GM23338 (cell line): ENCODE data around the gene RPLP2. TPM values are rescaled to one million over a fixed set of nuclear protein-coding genes. Genes with fewer than 3 reads are reported as not detected.

ENCODE experiments used
- ATAC-seq: fragments of 200-7000 bp; cut with Tn5 transposase; 3 replicates; pipeline ENCODE4 v1.9.1; 2020
- DNase-seq: peaks from one replicate; pipeline ENCODE4 v3.0.0-alpha.2; 2015; ENCODE audit warnings: low spot score
- H2AFZ ChIP-seq: fragments of 200-600 bp; sonication (generic); 2 replicates; pipeline ENCODE4 v1.8.0; 2016; ENCODE audit warnings: antibody characterized with exemption, mild to moderate bottlenecking, moderate library complexity
- H3F3A ChIP-seq: fragments of 200-600 bp; sonication (generic); replicated peaks from 2 replicates; pipeline ENCODE4 v1.8.0; 2017; ENCODE audit warnings: antibody characterized with exemption, mixed run types, low read depth
- H3K27ac ChIP-seq: fragments of 200-600 bp; sonication (generic); 2 replicates; pipeline ENCODE4 v1.6.1; 2016; ENCODE audit warnings: low read depth
- H3K27me3 ChIP-seq: fragments of 200-600 bp; sonication (generic); 2 replicates; pipeline ENCODE4 v1.8.0; 2016; ENCODE audit warnings: mild to moderate bottlenecking, mixed run types, moderate library complexity; ENCODE audit not compliant: insufficient read depth
- H3K36me3 ChIP-seq: fragments of 200-600 bp; sonication (generic); 2 replicates; pipeline ENCODE4 v1.8.0; 2016; ENCODE audit warnings: mild to moderate bottlenecking; ENCODE audit not compliant: insufficient read depth
- H3K4me1 ChIP-seq: fragments of 200-600 bp; sonication (generic); 2 replicates; pipeline ENCODE4 v1.8.0; 2016; ENCODE audit warnings: mild to moderate bottlenecking, moderate library complexity; ENCODE audit not compliant: insufficient read depth
- H3K4me2 ChIP-seq: fragments of 200-600 bp; sonication (generic); 2 replicates; pipeline ENCODE4 v1.7.1; 2017; ENCODE audit warnings: mixed run types
- H3K4me3 ChIP-seq: fragments of 200-600 bp; sonication (generic); 2 replicates; pipeline ENCODE4 v1.6.1; 2016; ENCODE audit warnings: mixed run types
- H3K79me2 ChIP-seq: fragments of 200-600 bp; sonication (generic); replicated peaks from 2 replicates; pipeline ENCODE4 v1.8.0; 2017; ENCODE audit warnings: mild to moderate bottlenecking; ENCODE audit not compliant: insufficient read depth
- H3K9me2 ChIP-seq: fragments of 200-600 bp; sonication (generic); 2 replicates; pipeline ENCODE4 v1.8.0; 2017; ENCODE audit not compliant: insufficient read depth
- H4K20me1 ChIP-seq: fragments of 200-600 bp; sonication (generic); replicated peaks from 2 replicates; pipeline ENCODE4 v1.8.0; 2017; ENCODE audit warnings: mild to moderate bottlenecking; ENCODE audit not compliant: insufficient read depth
- H3K27ac Mint-ChIP-seq: 2 replicates; pipeline ENCODE4 v1.8.0; 2020; ENCODE audit warnings: inconsistent platforms, mild to moderate bottlenecking, moderate library complexity, mixed read lengths
- H3K27me3 Mint-ChIP-seq: 3 replicates; pipeline ENCODE4 v1.8.0; 2022; ENCODE audit warnings: low read depth, mild to moderate bottlenecking, moderate library complexity, mixed read lengths, inconsistent platforms; ENCODE audit not compliant: insufficient read depth, poor library complexity
- H3K36me3 Mint-ChIP-seq: 3 replicates; pipeline ENCODE4 v1.8.0; 2021; ENCODE audit warnings: low read depth, mild to moderate bottlenecking, inconsistent platforms, moderate library complexity, mixed read lengths
- H3K4me1 Mint-ChIP-seq: 3 replicates; pipeline ENCODE4 v1.8.0; 2020; ENCODE audit warnings: mild to moderate bottlenecking, inconsistent platforms, mixed read lengths
- H3K4me3 Mint-ChIP-seq: 3 replicates; pipeline ENCODE4 v1.8.0; 2021; ENCODE audit warnings: moderate library complexity, mild to moderate bottlenecking, inconsistent platforms, mixed read lengths
- H3K9me3 Mint-ChIP-seq: 3 replicates; pipeline ENCODE4 v1.8.0; 2020; ENCODE audit warnings: moderate library complexity, mild to moderate bottlenecking, inconsistent platforms, mixed read lengths
- CREB1 ChIP-seq: fragments of 250-450 bp; sonication (Bioruptor Pico); IDR thresholded peaks from 2 replicates; pipeline ENCODE4 v1.5.0; 2020; ENCODE audit warnings: low read depth, mild to moderate bottlenecking, moderate library complexity
- EZH2 ChIP-seq: fragments of 200-600 bp; sonication (generic); IDR thresholded peaks from one replicate; pipeline ENCODE4 v1.8.0; 2017; ENCODE audit warnings: antibody characterized with exemption, mild to moderate bottlenecking, low read depth; ENCODE audit not compliant: unreplicated experiment
- EZH2phosphoT487 ChIP-seq: fragments of 200-600 bp; sonication (generic); IDR thresholded peaks from one replicate; pipeline ENCODE4 v1.8.1; 2018; ENCODE audit warnings: antibody characterized with exemption; ENCODE audit not compliant: unreplicated experiment
- JUNB ChIP-seq: IDR thresholded peaks from one replicate; pipeline ENCODE4 v1.6.1; 2016; ENCODE audit warnings: antibody characterized with exemption; ENCODE audit not compliant: unreplicated experiment
- POLR2AphosphoS5 ChIP-seq: IDR thresholded peaks from 2 replicates; pipeline ENCODE4 v1.6.1; 2016; ENCODE audit warnings: antibody characterized with exemption, low read depth
- ZNF331 ChIP-seq: fragments of 250-450 bp; sonication (Bioruptor Pico); IDR thresholded peaks from 2 replicates; pipeline ENCODE4 v1.5.0; 2020; ENCODE audit warnings: low read depth, mild to moderate bottlenecking, moderate library complexity
- polyA plus RNA-seq: library from polyadenylated mRNA; unstranded; fragments of >200 nt; fragmentation: Nextera tagmentation; extraction: Ambion mirVana; gene quantifications from 2 replicates; pipeline ENCODE4 v1.2.1, GENCODE V29; 2016
- total RNA-seq: library from RNA; depleted of rRNA; stranded (reverse); fragments of >200 nt; shearing (Covaris generic); gene quantifications from 2 replicates; pipeline ENCODE4 v1.2.3, GENCODE V29; 2014
- TF ChIP-seq, protein P1 (sequence below), 2 experiments: fragments of 200-600 bp in 1 of 2; sonication (generic) in 1 of 2; conservative IDR thresholded peaks; 2 replicates each; pipeline versions ENCODE4 v1.5.1 to v1.6.1; 2016 to 2017; ENCODE audit warnings: antibody characterized with exemption in 2 of 2, low read depth in 2 of 2, mild to moderate bottlenecking in 2 of 2, moderate library complexity in 1 of 2
- TF ChIP-seq, protein P2 (sequence below): IDR thresholded peaks from one replicate; pipeline ENCODE4 v1.6.1; 2018; ENCODE audit warnings: antibody characterized with exemption; ENCODE audit not compliant: unreplicated experiment

Gene RPLP2
- total and polyA plus RNA-seq, 2 experiments from 2014 or later = 518 to 1,782 TPM

DNA sequence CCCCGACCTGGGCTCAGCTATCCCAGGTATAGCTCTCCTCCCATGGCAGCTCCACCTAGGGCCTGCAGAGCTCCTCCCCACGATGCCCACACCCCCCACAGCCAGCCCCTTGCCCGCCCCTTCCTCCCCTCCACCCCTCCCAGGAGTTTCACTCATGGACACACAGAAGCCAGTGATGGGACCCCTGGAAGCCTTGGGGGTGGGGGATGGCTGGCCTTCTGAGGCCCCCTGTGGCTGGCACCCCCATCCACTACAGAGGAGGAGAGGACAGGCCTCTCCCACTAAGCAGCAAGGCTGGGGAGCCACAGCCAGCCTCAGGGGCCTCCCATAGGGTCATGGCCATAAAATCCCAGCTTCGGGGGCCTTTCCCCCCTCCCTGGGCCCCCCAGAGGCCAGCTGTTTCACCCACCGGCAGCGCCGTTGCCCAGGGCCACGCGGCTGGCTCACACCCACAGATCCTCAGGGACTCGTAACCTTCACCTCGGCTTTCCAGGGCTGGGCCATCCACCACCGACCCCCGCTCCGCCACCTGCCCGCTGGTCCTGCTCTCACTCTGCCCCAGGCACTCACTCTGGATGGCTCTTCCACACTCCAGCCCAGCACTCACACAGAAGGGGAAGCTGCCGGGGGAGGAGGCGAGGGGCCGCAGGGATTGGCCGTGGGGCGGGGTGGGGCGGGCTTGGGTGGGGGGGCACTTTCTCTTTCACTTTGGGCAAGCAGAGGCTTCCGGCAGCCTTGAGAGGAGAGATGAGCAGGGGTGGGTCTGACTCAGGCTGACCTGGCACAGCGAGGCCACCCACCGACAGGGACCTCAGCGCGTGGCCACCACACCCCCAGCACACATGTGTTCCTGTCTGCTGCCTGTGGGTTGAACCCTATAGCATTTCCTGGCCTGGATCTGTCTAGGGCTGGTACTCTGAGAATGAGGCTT is 13.9 kb upstream of the RPLP2 start (continued):
- TF ChIP-seq CREB1 (CRISPR knock-in tag) (no peak), EZH2phosphoT487 (no peak), ZNF331 (CRISPR knock-in tag) (no peak), JUNB (no peak), POLR2AphosphoS5 (no peak), EZH2 (no peak)
- TF ChIP-seq, protein P1, sequence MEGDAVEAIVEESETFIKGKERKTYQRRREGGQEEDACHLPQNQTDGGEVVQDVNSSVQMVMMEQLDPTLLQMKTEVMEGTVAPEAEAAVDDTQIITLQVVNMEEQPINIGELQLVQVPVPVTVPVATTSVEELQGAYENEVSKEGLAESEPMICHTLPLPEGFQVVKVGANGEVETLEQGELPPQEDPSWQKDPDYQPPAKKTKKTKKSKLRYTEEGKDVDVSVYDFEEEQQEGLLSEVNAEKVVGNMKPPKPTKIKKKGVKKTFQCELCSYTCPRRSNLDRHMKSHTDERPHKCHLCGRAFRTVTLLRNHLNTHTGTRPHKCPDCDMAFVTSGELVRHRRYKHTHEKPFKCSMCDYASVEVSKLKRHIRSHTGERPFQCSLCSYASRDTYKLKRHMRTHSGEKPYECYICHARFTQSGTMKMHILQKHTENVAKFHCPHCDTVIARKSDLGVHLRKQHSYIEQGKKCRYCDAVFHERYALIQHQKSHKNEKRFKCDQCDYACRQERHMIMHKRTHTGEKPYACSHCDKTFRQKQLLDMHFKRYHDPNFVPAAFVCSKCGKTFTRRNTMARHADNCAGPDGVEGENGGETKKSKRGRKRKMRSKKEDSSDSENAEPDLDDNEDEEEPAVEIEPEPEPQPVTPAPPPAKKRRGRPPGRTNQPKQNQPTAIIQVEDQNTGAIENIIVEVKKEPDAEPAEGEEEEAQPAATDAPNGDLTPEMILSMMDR (conservative IDR thresholded peaks at IDR 0.05; ENCODE audit: low read depth in 2 of 2) = no peak
- TF ChIP-seq, protein P2, sequence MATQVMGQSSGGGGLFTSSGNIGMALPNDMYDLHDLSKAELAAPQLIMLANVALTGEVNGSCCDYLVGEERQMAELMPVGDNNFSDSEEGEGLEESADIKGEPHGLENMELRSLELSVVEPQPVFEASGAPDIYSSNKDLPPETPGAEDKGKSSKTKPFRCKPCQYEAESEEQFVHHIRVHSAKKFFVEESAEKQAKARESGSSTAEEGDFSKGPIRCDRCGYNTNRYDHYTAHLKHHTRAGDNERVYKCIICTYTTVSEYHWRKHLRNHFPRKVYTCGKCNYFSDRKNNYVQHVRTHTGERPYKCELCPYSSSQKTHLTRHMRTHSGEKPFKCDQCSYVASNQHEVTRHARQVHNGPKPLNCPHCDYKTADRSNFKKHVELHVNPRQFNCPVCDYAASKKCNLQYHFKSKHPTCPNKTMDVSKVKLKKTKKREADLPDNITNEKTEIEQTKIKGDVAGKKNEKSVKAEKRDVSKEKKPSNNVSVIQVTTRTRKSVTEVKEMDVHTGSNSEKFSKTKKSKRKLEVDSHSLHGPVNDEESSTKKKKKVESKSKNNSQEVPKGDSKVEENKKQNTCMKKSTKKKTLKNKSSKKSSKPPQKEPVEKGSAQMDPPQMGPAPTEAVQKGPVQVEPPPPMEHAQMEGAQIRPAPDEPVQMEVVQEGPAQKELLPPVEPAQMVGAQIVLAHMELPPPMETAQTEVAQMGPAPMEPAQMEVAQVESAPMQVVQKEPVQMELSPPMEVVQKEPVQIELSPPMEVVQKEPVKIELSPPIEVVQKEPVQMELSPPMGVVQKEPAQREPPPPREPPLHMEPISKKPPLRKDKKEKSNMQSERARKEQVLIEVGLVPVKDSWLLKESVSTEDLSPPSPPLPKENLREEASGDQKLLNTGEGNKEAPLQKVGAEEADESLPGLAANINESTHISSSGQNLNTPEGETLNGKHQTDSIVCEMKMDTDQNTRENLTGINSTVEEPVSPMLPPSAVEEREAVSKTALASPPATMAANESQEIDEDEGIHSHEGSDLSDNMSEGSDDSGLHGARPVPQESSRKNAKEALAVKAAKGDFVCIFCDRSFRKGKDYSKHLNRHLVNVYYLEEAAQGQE = no peak

DNA sequence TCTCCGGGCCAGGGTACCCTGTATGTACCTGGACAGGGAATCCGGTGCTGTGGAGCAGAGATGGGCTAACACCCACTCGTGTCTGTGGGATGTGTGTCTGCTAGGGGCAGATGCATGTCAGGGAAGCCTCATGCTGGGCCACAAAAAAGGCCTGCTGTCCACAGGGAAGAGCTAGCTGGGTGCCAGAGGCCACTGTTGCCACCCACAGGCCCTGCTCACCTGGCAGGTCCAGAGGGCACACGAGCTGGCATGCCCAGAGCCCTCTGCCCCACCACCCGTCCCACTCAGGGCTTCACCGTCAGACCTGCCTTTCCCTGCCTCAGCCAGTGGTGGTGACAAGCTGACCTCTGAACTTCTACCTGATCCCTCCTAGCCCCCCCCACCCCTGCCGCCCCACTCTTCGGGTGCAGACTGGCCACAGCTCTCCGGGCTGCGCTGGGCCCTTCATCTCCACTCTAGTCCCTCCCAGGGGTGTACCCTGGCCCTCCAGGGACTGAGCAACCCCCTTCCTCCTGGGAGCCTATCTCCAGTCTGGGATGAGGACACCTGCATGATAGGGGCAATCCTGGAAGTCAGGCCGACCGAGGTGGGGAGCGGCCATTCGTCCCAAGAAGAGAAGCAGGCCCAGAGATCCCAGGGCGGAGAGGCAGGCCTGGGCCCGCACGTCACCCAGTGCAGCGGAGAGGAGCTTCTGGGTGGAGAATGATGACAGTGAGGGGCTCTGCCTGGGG is 13.0 kb upstream of the RPLP2 start:
- Mint-ChIP-seq H3K27ac (no peak overlapping the region; the same call in 1 of the 2 replicates), H3K36me3 (peaks cover 6% of the 10 kb centered on the region; the same call in 1 of the 3 replicates), H3K4me1 (peaks cover 16% of the 10 kb centered on the region; the same call in 2 of the 3 replicates), H3K27me3 (peaks cover 4% of the 10 kb centered on the region), H3K9me3 (no peaks in the 10 kb centered on the region), H3K4me3 (peak overlapping the region; percentile 81)
- peaks cover 14% of the 10 kb centered on the region for H3F3A ChIP-seq
- H3K4me3 ChIP-seq = peak overlapping the region; percentile 86
- H4K20me1 ChIP-seq = no peaks in the 10 kb centered on the region
- TF ChIP-seq EZH2 (no peak), ZNF331 (CRISPR knock-in tag) (no peak)
- H3K27ac ChIP-seq = peak overlapping the region; percentile 69; the same call in 1 of the 2 replicates
- H3K36me3 ChIP-seq = no peaks in the 10 kb centered on the region
- H2AFZ ChIP-seq = no peak overlapping the region
- H3K9me2 ChIP-seq = no peaks in the 10 kb centered on the region
- no peaks in the 10 kb centered on the region; the same call in 1 of the 2 replicates for H3K79me2 ChIP-seq
- H3K4me2 ChIP-seq = peak overlapping the region; percentile 95
- DNase-seq = no peak
- H3K4me1 ChIP-seq = peaks cover 8% of the 10 kb centered on the region; the same call in 1 of the 2 replicates
- no peaks in the 10 kb centered on the region for H3K27me3 ChIP-seq
- ATAC-seq = no peak
